HUES64 (cell line): ENCODE measurements around the gene DRD3.

Experiments
- H3K27ac ChIP-seq: 2 replicates; pipeline ENCODE4 v1.7.0; 2013; ENCODE audit warnings: low read depth, low read length, inconsistent platforms
- H3K27me3 ChIP-seq: 2 replicates; pipeline ENCODE4 v1.6.1; 2013; ENCODE audit warnings: mild to moderate bottlenecking, low read length; ENCODE audit not compliant: insufficient read depth
- H3K36me3 ChIP-seq: 2 replicates; pipeline ENCODE4 v1.6.1; 2013; ENCODE audit warnings: mild to moderate bottlenecking, low read length; ENCODE audit not compliant: insufficient read depth
- H3K4me1 ChIP-seq: 2 replicates; pipeline ENCODE4 v1.6.1; 2013; ENCODE audit warnings: mild to moderate bottlenecking, low read length, moderate library complexity; ENCODE audit not compliant: insufficient read depth
- H3K4me3 ChIP-seq: 2 replicates; pipeline ENCODE4 v1.5.1; 2013; ENCODE audit warnings: mild to moderate bottlenecking, low read length, moderate library complexity
- H3K9ac ChIP-seq: 2 replicates; pipeline ENCODE4 v1.6.1; 2013; ENCODE audit warnings: mild to moderate bottlenecking, low read depth, low read length
- H3K9me3 ChIP-seq: 2 replicates; pipeline ENCODE4 v1.6.1; 2013; ENCODE audit warnings: low read depth, low read length; ENCODE audit not compliant: insufficient read depth
- WGBS: fragments of 150-250, 120-280 bp; methylation state at CpG from one replicate; pipeline ENCODE4 v1.1.7; 2013; ENCODE audit warnings: missing lambda C conversion rate; 5-methylcytosine and 5-hydroxymethylcytosine counted together

The DRD3 gene

DNA sequence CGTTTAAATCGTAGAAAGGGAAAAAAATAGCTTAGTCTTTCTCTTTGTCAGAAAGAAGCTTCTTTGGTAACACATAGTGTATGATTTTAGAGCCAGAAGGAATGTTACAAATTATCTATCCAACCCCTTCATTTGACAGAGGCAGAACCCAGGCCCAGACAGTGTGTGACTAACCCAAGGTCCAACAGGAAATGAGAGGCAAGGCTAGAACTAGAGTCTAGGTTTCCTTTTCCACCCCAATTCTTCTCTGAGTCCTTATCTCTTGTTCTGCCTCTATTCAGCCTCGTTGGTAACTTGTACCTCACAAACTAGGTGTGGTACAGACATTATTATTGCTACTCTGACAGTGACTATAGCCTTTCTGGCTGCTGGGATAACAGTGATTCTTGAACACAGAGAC, 83.1 kb downstream of the DRD3 start:
- Histone ChIP-seq H3K36me3 (no peaks in the 10 kb centered on the region), H3K27me3 (no peaks in the 10 kb centered on the region), H3K9me3 (no peaks in the 10 kb centered on the region), H3K4me1 (peaks cover 13% of the 10 kb centered on the region), H3K9ac (no peak overlapping the region), H3K27ac (no peak overlapping the region), H3K4me3 (no peak overlapping the region)
- WGBS: 61% methylated on average over 3 of the region's 3 CpGs

DNA sequence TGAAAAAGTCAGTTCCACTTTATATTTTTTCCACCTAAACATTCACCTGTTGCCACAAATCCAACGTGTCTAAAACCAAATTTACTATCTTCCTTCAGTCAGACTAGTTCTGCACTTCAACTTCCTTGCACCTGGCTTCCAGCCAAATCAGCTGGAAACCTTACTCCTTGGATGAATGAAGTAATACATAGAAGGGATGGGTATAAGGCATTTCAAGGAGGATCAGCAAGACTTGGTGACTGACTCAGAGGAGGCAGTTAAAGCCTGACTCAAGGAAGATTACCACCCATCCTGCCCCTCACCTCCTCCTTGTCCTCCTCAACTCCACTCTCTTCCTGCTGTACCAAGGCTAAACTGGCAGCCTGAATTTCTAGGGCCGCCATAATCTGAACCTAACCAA, 85.3 kb downstream of the DRD3 start:
- Histone ChIP-seq H3K4me3 (no peak overlapping the region), H3K27me3 (no peaks in the 10 kb centered on the region), H3K27ac (no peak overlapping the region), H3K4me1 (peaks cover 17% of the 10 kb centered on the region), H3K9me3 (no peaks in the 10 kb centered on the region), H3K9ac (no peak overlapping the region), H3K36me3 (peaks cover 2% of the 10 kb centered on the region; the same call in 1 of the 2 replicates)
- WGBS: 90% methylated on average over 2 of the region's 2 CpGs

DNA sequence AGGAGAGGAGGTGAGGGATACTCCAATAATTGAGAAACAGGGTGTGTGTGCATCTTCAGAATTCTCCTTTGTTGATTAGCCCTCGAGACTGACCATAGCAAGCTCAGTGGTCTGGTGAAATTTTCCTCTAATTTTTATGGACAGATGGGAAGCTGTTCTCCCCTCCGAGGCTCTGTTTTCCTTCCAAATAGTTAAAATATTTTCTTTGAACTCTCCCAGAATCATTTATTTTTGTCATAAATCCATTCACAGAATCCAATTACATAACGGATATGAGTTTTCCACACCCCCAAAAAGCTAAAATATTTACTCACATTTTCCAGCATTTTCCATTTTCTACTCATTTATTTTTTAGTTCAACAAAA, 85.9 kb downstream of the DRD3 start:
- H3K9me3 ChIP-seq: no peaks in the 10 kb centered on the region
- no peak overlapping the region for H3K27ac ChIP-seq
- 90% methylated on average over 3 of the region's 3 CpGs for WGBS

DNA sequence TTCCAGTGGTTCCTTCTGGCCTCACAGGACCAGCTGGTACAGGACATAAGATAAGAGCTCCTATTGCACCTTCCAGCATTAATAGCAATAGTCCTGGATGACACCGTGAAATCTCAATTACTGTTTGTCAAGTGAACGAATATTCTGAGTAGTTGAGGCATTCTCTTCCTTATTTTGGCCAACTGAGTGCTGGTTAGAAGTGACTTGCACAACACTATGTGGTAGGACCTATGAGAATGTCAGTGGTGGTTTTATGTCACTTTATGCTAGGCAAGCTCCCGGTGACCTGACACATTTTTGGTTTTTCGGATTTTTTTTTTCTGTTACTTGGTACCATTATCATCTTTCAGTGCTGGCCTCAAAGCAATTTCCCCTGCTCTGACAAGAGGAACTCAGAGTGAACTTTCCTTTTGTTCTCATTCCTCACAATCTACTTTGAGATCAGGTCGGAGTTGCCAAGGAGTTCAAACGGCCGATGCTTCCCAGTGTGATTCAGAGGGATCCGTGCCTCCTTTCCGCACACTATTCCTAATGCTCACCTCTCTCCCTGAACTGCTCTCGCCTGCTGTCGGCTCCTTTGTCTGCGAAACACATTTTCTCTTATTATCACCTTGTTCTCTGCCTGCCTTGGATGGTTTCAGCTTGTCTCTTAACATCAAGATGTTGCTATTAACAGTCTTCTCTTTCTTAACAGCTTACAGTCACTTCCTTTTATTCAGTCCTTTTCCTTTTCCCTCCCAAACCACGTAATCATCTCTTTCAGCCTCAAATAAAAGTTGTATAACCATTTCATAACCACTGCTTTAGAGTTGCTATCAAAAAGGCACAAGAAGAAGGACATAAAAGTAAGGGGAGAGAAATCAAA, 86.5 kb downstream of the DRD3 start:
- Histone ChIP-seq H3K36me3 (peaks cover 11% of the 10 kb centered on the region), H3K27me3 (no peaks in the 10 kb centered on the region), H3K4me3 (no peak overlapping the region), H3K27ac (no peak overlapping the region), H3K9me3 (no peaks in the 10 kb centered on the region), H3K4me1 (peaks cover 17% of the 10 kb centered on the region), H3K9ac (no peak overlapping the region)
- 77% methylated on average over 13 of the region's 13 CpGs for WGBS

More for the DNA sequence above, 85.9 kb downstream of the DRD3 start:
- Histone ChIP-seq H3K27me3 (no peaks in the 10 kb centered on the region), H3K36me3 (peaks cover 5% of the 10 kb centered on the region; the same call in 1 of the 2 replicates), H3K9ac (no peak overlapping the region), H3K4me3 (no peak overlapping the region), H3K4me1 (peaks cover 17% of the 10 kb centered on the region)

DNA sequence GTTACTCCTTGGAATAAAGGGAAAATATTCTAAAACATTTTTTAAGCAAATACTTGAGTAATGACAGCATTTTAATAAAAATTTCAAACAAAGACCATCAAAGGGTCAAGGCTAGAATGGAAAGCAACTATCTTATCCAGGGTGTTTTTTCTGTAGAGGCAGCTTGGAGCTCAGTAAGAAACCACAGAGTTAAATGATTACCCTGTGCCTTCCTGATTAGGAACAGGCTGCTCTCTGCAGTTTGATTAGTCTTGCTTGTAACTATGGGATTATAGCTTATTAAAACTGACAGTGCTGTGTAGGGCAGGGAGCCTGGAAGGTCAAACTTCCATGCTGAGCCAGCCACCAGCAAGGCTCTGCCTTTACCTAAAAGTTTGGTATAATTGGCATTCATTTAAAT, 89.2 kb downstream of the DRD3 start:
- no peak overlapping the region for H3K27ac ChIP-seq
- H3K4me3 ChIP-seq: no peak overlapping the region
- no peak overlapping the region for H3K9ac ChIP-seq
- no peaks in the 10 kb centered on the region for H3K27me3 ChIP-seq
- no peaks in the 10 kb centered on the region for H3K9me3 ChIP-seq
- peaks cover 37% of the 10 kb centered on the region for H3K36me3 ChIP-seq
- H3K4me1 ChIP-seq: peaks cover 12% of the 10 kb centered on the region

DNA sequence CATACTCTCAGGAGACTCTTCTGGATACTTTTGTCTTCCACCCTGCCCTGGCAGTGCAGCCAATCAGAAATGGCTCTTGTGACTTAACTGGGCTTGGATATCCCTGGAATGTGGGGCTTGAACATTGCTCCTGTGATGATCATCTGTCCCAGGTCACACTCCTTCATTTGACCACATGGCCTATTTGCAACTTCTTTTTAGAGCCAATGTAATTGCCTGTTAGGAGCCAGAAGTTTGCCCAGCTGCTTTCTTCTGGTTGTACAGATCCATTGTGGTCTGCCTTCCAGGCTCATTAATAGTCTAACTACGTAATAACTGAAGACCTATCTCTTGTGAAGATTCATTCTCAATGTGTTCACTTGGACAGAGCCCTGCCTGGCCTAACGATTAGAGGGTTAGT, 92.5 kb downstream of the DRD3 start:
- no peaks in the 10 kb centered on the region for H3K27me3 ChIP-seq
- H3K36me3 ChIP-seq: peaks cover 68% of the 10 kb centered on the region
- H3K9ac ChIP-seq: no peak overlapping the region
- WGBS: 99% methylated on average over 2 of the region's 2 CpGs
- H3K27ac ChIP-seq: no peak overlapping the region
- no peak overlapping the region for H3K4me3 ChIP-seq
- H3K4me1 ChIP-seq: peaks cover 4% of the 10 kb centered on the region; the same call in 1 of the 2 replicates
- no peaks in the 10 kb centered on the region for H3K9me3 ChIP-seq

DNA sequence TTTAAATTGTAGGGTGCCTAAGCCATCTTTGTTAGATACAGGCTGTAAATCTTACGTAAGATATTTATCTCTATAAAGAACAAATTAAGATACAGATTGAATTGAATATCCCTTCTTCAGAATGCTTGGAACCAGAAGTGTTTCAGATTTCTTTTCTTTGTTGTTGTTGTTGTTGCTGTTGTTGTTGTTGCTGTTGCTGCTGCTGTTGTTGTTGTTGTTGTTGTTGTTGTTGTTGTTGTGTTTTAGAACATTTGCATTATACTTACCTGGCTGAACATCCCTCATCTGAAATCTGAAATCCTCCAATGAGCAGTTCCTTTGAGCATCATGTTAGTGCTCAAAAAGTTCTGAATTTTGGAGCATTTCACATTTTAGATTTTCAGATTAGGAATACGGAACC, 95.7 kb downstream of the DRD3 start:
- WGBS: 100% methylated on average over 1 of the region's 2 CpGs
- Histone ChIP-seq H3K9me3 (no peaks in the 10 kb centered on the region), H3K27me3 (no peaks in the 10 kb centered on the region), H3K4me1 (no peaks in the 10 kb centered on the region), H3K36me3 (peaks cover 96% of the 10 kb centered on the region), H3K9ac (no peak overlapping the region), H3K27ac (no peak overlapping the region), H3K4me3 (no peak overlapping the region)

DNA sequence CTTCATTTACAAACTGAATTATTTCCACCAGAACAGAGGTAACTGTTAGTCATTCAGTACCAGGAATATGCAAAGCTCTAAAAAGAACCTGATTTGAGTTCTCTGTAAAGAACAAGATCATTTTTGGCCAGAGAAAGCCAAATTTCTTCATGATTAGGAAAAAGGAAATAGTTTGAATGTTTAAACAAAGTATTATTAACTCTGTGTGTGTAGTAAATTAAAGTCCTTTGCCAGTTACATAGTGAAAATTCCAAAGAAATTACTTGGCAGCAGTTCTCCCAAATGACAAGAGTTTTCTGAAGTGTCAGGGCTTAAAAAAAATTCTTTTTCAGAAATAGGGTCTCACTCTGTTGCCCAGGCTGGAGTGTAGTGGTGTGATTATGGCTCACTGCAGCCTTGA, 97.8 kb downstream of the DRD3 start:
- H3K27me3 ChIP-seq: no peaks in the 10 kb centered on the region
- H3K27ac ChIP-seq: no peak overlapping the region
- H3K4me3 ChIP-seq: no peak overlapping the region
- no peaks in the 10 kb centered on the region for H3K4me1 ChIP-seq
- H3K9ac ChIP-seq: no peak overlapping the region
- H3K9me3 ChIP-seq: no peaks in the 10 kb centered on the region
- peaks cover 95% of the 10 kb centered on the region for H3K36me3 ChIP-seq

DNA sequence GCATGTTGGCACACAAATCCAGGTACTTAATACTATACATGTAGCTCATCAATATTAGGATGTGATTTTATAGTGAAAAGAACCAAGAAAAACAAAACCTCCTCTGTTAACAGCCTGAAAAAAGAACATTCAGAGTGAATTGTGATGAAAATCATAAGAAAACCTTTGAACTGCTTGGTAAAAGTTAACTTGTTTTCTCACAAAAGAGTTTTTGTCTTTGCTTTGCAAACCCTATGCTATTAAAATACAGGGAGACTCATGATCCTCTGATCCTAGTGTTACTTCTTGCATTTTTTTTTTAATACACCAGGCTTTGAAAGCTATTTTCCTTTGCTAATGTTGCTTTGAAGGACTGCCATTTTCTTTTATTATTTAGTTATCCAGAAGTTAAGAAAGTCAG, 98.7 kb downstream of the DRD3 start:
- Histone ChIP-seq H3K4me1 (no peaks in the 10 kb centered on the region), H3K4me3 (no peak overlapping the region), H3K27me3 (no peaks in the 10 kb centered on the region), H3K9ac (no peak overlapping the region), H3K36me3 (peaks cover 95% of the 10 kb centered on the region), H3K9me3 (no peaks in the 10 kb centered on the region), H3K27ac (no peak overlapping the region)

DNA sequence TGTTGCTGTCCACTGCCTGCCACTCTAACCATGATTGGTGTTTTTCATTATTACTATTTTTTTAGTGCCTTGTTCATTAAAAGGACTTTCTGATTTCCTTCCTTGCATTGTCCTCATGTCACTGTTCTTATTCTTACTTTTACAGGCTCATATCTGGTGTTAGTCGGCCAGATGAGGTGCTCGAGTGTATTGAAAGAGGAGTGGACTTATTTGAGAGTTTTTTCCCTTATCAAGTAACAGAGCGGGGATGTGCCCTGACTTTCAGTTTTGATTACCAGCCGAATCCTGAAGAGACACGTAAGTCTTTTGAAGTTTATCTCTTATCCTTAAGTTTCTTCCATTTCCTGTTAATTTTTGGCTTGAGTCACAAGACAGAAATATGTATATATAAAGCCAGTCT, 99.1 kb downstream of the DRD3 start:
- H3K4me1 ChIP-seq: no peaks in the 10 kb centered on the region
- H3K9me3 ChIP-seq: no peaks in the 10 kb centered on the region
- H3K4me3 ChIP-seq: no peak overlapping the region
- WGBS: 100% methylated on average over 5 of the region's 5 CpGs
- H3K27me3 ChIP-seq: no peaks in the 10 kb centered on the region
- H3K36me3 ChIP-seq: peaks cover 96% of the 10 kb centered on the region
- no peak overlapping the region for H3K9ac ChIP-seq
- no peak overlapping the region for H3K27ac ChIP-seq

DNA sequence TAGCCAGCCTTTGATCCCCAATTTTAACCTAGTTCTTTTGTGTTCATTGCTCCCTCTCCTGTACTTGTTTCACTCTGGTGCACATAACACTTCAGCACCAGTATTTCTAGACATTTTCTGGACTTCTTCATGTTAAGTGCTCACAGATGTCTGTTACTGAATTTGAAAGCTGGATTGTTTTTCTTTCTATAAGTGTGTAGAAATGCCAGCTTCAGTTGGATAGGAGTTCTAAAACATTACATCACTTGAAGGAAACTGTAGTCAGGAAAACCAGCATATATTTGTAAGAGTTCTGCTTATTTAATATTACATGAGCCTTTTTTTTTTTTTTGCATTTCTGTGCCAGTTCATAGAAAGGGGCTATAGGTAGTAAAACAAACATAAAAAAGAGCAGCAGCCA, 100.7 kb downstream of the DRD3 start:
- Histone ChIP-seq H3K27me3 (no peaks in the 10 kb centered on the region), H3K4me3 (no peak overlapping the region), H3K9ac (no peak overlapping the region), H3K27ac (no peak overlapping the region), H3K9me3 (no peaks in the 10 kb centered on the region), H3K4me1 (no peaks in the 10 kb centered on the region), H3K36me3 (peaks cover 98% of the 10 kb centered on the region)
